Measurements from ENCODE around the gene DLGAP1.

The DLGAP1 gene

GRCh38 chr18:3921826-3922225 lies 533.3 kb downstream of the DLGAP1 start:
- no peak for TF ChIP-seq CTCF (IDR thresholded peaks at IDR 0.05; ENCODE audit: borderline replicate concordance, control extremely low read depth, extremely low read depth, insufficient read depth, missing control alignments)
- in situ Hi-C loops (cut with MboI; ENCODE audit: low sequenced_read_pairs, unreplicated experiment) = loop anchor here (25.0 kb wide), 1 partner anchor 110 kb away; no protein-coding TSS in a partner anchor
- DNase-seq (ENCODE audit: low spot score) = no peak

GRCh38 chr18:3920832-3921231 lies 534.3 kb downstream of the DLGAP1 start:
- in situ Hi-C loops (cut with MboI; ENCODE audit: low sequenced_read_pairs, unreplicated experiment) = loop anchor here (25.0 kb wide), 1 partner anchor 109 kb away; no protein-coding TSS in a partner anchor
- no peak for TF ChIP-seq CTCF (IDR thresholded peaks at IDR 0.05; ENCODE audit: borderline replicate concordance, control extremely low read depth, extremely low read depth, insufficient read depth, missing control alignments)
- DNase-seq (ENCODE audit: low spot score) = no peak

GRCh38 chr18:3919396-3920061 lies 535.6 kb downstream of the DLGAP1 start:
- in situ Hi-C loops (cut with MboI; ENCODE audit: low sequenced_read_pairs, unreplicated experiment) = loop anchor here (25.0 kb wide), 1 partner anchor 107 kb away; no protein-coding TSS in a partner anchor
- TF ChIP-seq CTCF (IDR thresholded peaks at IDR 0.05; ENCODE audit: borderline replicate concordance, control extremely low read depth, extremely low read depth, insufficient read depth, missing control alignments) = no peak
- DNase-seq (ENCODE audit: low spot score) = no peak

GRCh38 chr18:3916082-3916481 lies 539.0 kb downstream of the DLGAP1 start:
- DNase-seq (ENCODE audit: low spot score) = no peak
- no peak for TF ChIP-seq CTCF (IDR thresholded peaks at IDR 0.05; ENCODE audit: borderline replicate concordance, control extremely low read depth, extremely low read depth, insufficient read depth, missing control alignments)
- in situ Hi-C loops (cut with MboI; ENCODE audit: low sequenced_read_pairs, unreplicated experiment) = loop anchor here (25.0 kb wide), 1 partner anchor 104 kb away; no protein-coding TSS in a partner anchor

- in situ Hi-C loops (cut with MboI; ENCODE audit: low sequenced_read_pairs, unreplicated experiment) = loop anchor here (25.0 kb wide), 1 partner anchor 103 kb away; no protein-coding TSS in a partner anchor
- no peak for TF ChIP-seq CTCF (IDR thresholded peaks at IDR 0.05; ENCODE audit: borderline replicate concordance, control extremely low read depth, extremely low read depth, insufficient read depth, missing control alignments)
- no peak for DNase-seq (ENCODE audit: low spot score)
Measured at GRCh38 chr18:3914833-3915610, 540.1 kb downstream of the DLGAP1 start.

- no peak for DNase-seq (ENCODE audit: low spot score)
- in situ Hi-C loops (cut with MboI; ENCODE audit: low sequenced_read_pairs, unreplicated experiment) = loop anchor here (25.0 kb wide), 1 partner anchor 102 kb away; no protein-coding TSS in a partner anchor
- no peak for TF ChIP-seq CTCF (IDR thresholded peaks at IDR 0.05; ENCODE audit: borderline replicate concordance, control extremely low read depth, extremely low read depth, insufficient read depth, missing control alignments)
Measured at GRCh38 chr18:3914109-3914508, 541.0 kb downstream of the DLGAP1 start.
